Endothelial cell of umbilical vein (primary cell): ENCODE results near the gene BGN. TPM values are rescaled to one million over a fixed set of nuclear protein-coding genes. Genes with fewer than 3 reads are reported as not detected.

Experiments
- BruUV-seq: library from RNA; stranded (reverse); fragments of 400-500 nt; replicated peaks from 2 replicates; lab custom pipeline; 2021; lab: Mats Ljungman, UMichigan
- CTCF ChIA-PET: fragments of 300-600, 350-600 bp; sonication (Branson Sonifier 250); formaldehyde crosslinking; loops from one replicate; lab custom pipeline; 2021; ENCODE audit warnings: antibody characterized with exemption, inconsistent platforms; lab: Charles Lee
- POLR2A ChIA-PET: fragments of 300-600, 350-600 bp; sonication (Branson Sonifier 250); formaldehyde crosslinking; loops from one replicate; lab custom pipeline; 2021; ENCODE audit warnings: antibody characterized with exemption, inconsistent platforms; lab: Charles Lee
- DNase-seq: peaks from one replicate; pipeline ENCODE4 v3.0.0-alpha.2; 2011; ENCODE audit warnings: low read depth, low spot score
- FAIRE-seq: peaks from 2 replicates; lab custom pipeline; 2011; peaks lifted over from hg19 to GRCh38; lab: Jason Lieb, UNC
- H2AFZ ChIP-seq: 2 replicates; pipeline ENCODE4 v1.6.0; 2012; ENCODE audit warnings: low read depth, low read length, control low read depth, inconsistent platforms
- H3K27ac ChIP-seq: 2 replicates; pipeline ENCODE4 v1.5.1; 2011; ENCODE audit warnings: low read depth, mild to moderate bottlenecking, control low read depth, low read length, moderate library complexity; ENCODE audit not compliant: insufficient read depth
- H3K27me3 ChIP-seq, 2 experiments: 2 replicates each; pipeline versions ENCODE4 v1.6.0 to v1.6.1; 2011; ENCODE audit warnings: low read length in 2 of 2, mixed read lengths in 1 of 2; ENCODE audit not compliant: control insufficient read depth in 2 of 2, insufficient read depth in 2 of 2
- H3K36me3 ChIP-seq, 2 experiments: 2 replicates in 1 of 2; 3 replicates in 1 of 2; pipeline ENCODE4 v1.5.1; 2011; ENCODE audit warnings: low read length in 2 of 2, mild to moderate bottlenecking in 1 of 2, moderate library complexity in 1 of 2; ENCODE audit not compliant: control insufficient read depth in 2 of 2, insufficient read depth in 2 of 2; ENCODE audit errors: extremely low read depth in 1 of 2
- H3K4me1 ChIP-seq: 3 replicates; pipeline ENCODE4 v1.5.1; 2011; ENCODE audit warnings: mild to moderate bottlenecking, low read length; ENCODE audit not compliant: control insufficient read depth, insufficient read depth; ENCODE audit errors: extremely low read depth
- H3K4me2 ChIP-seq: 2 replicates; pipeline ENCODE4 v1.6.1; 2011; ENCODE audit warnings: low read length, control low read depth, mixed read lengths; ENCODE audit not compliant: insufficient read depth
- H3K4me3 ChIP-seq, 3 experiments: fragments of 200-600 bp in 1 of 3; sonication (generic), shearing (Covaris generic) in 1 of 3; replicated peaks in 1 of 3; 2 replicates each; pipeline ENCODE4 v1.5.1; 2011 to 2016; ENCODE audit warnings: control low read depth in 3 of 3, low read length in 3 of 3, mild to moderate bottlenecking in 2 of 3, inconsistent platforms in 1 of 3, low read depth in 1 of 3, moderate library complexity in 1 of 3; ENCODE audit not compliant: insufficient read depth in 1 of 3
- H3K79me2 ChIP-seq: 2 replicates; pipeline ENCODE4 v1.6.0; 2012; ENCODE audit warnings: low read length, inconsistent platforms; ENCODE audit not compliant: control insufficient read depth, insufficient read depth
- H3K9ac ChIP-seq: replicated peaks from 2 replicates; pipeline ENCODE3; 2011; ENCODE audit warnings: low read length, control low read depth; ENCODE audit not compliant: insufficient read depth; ENCODE audit errors: extremely low read depth
- H3K9me1 ChIP-seq: replicated peaks from 3 replicates; pipeline ENCODE4 v1.6.0; 2011; ENCODE audit warnings: mild to moderate bottlenecking, low read length; ENCODE audit not compliant: control insufficient read depth, insufficient read depth; ENCODE audit errors: extremely low read depth
- H3K9me3 ChIP-seq: replicated peaks from 2 replicates; pipeline ENCODE4 v1.5.1; 2012; ENCODE audit warnings: low read length, inconsistent platforms; ENCODE audit not compliant: control insufficient read depth, insufficient read depth
- H4K20me1 ChIP-seq: replicated peaks from 2 replicates; pipeline ENCODE3; 2011; ENCODE audit warnings: mild to moderate bottlenecking, low read length; ENCODE audit not compliant: control insufficient read depth, insufficient read depth; ENCODE audit errors: extremely low read depth
- EZH2 ChIP-seq: IDR thresholded peaks from 2 replicates; pipeline ENCODE4 v1.6.1; 2012; ENCODE audit warnings: borderline replicate concordance, low read depth, mild to moderate bottlenecking, moderate library complexity, low read length, inconsistent platforms; ENCODE audit not compliant: severe bottlenecking
- FOS ChIP-seq: IDR thresholded peaks from 2 replicates; pipeline ENCODE4 v1.6.1; 2011; ENCODE audit warnings: mild to moderate bottlenecking, low read length, moderate library complexity, borderline replicate concordance; ENCODE audit not compliant: insufficient read depth
- GATA2 ChIP-seq: IDR thresholded peaks from 2 replicates; pipeline ENCODE4 v1.7.0; 2011; ENCODE audit warnings: low read depth, mild to moderate bottlenecking, moderate library complexity, mixed read lengths, low read length; ENCODE audit not compliant: insufficient read length, insufficient read depth
- JUN ChIP-seq: IDR thresholded peaks from 2 replicates; pipeline ENCODE4 v1.6.1; 2011; ENCODE audit warnings: borderline replicate concordance, low read depth; ENCODE audit not compliant: insufficient read length, insufficient read depth
- MYC ChIP-seq: IDR thresholded peaks from one replicate; pipeline ENCODE4 v1.6.1; 2011; ENCODE audit warnings: mild to moderate bottlenecking, low read depth, low read length
- POLR2A ChIP-seq: IDR thresholded peaks from 2 replicates; pipeline ENCODE4 v1.6.1; 2012; ENCODE audit warnings: low read depth, mild to moderate bottlenecking, control low read depth, low read length
- POLR2AphosphoS5 ChIP-seq: IDR thresholded peaks from 2 replicates; pipeline ENCODE4 v1.6.1; 2012; ENCODE audit warnings: low read depth, mild to moderate bottlenecking, control low read depth, low read length, moderate library complexity; ENCODE audit not compliant: insufficient read depth
- dilution Hi-C: fragments of 300-500 bp; cut with MboI; formaldehyde crosslinking; loops from one replicate; pipeline ENCODE4 v1.15.0; 2019; ENCODE audit warnings: low sequenced_read_pairs; ENCODE audit not compliant: extremely low pct_ligation_motif_present
- intact Hi-C: fragments of 100-400 bp; cut with micrococcal nuclease; formaldehyde crosslinking; loops from one replicate; pipeline ENCODE4 v1.10.0; 2022
- polyA plus RNA-seq, 4 experiments: library from polyadenylated mRNA; depleted of rRNA in 3 of 4; stranded (reverse) in 3 of 4; unstranded in 1 of 4; fragments of >200 nt; gene quantifications; 2 replicates each; pipeline versions ENCODE4 v1.2.1 to v1.2.3, GENCODE V29; 2011 to 2012; ENCODE audit warnings: missing spikeins in 1 of 4
- total RNA-seq: library from RNA; stranded (reverse); gene quantifications from 2 replicates; pipeline ENCODE4 v1.2.3, GENCODE V29; 2021
- TF ChIP-seq, protein P1 (sequence below), 2 donors: IDR thresholded peaks; 1 replicate in 1 of 2; 2 replicates in 1 of 2; pipeline ENCODE4 v1.5.1; 2011; ENCODE audit warnings: low read length in 2 of 2, mild to moderate bottlenecking in 2 of 2, moderate library complexity in 2 of 2, control low read depth in 1 of 2, inconsistent platforms in 1 of 2, low read depth in 1 of 2; ENCODE audit not compliant: insufficient read depth in 1 of 2; ENCODE audit errors: extremely low read depth in 1 of 2
- TF ChIP-seq, protein P2 (sequence below): IDR thresholded peaks from 2 replicates; pipeline ENCODE4 v1.6.1; 2011; ENCODE audit not compliant: insufficient read depth, insufficient read length

BGN gene
- total and polyA plus RNA-seq, 2 donors (not counting 3 experiments of a cell fraction or from before 2014, with no cell fraction given), result 479 to 879 TPM

DNA sequence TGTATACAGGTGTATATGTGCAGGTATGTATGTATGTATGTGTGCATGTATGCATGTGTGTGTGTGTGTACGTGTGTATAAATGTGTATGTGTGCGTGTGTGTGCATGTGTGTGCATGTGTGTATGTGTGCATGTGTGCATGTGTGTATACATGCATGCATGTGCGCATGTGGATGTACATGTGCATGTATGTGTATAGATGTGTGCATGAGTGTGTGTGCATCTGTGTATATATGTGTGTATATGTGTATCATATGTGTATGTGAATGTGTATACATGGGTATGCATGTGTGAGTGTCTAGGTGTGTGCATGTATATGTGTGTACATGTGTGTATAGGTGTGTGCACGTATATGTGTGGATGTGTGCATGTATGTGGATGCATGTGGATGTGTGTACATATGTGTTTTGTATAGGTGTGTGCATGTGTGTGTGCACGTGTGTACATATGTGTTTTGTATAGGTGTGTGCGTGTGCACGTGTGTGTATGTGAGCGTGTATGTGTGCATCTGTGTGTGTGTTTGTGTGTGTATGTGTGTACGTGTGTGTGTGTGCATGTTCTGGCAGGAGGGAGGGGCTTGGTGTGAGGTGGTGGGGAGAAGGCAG is 6.0 kb downstream of the BGN start:
- Histone ChIP-seq H4K20me1 (no peaks in the 10 kb centered on the region), H3K4me1 (no peaks in the 10 kb centered on the region), H3K27me3 (no peaks in the 10 kb centered on the region), H3K9me1 (no peaks in the 10 kb centered on the region), H3K9me3 (no peaks in the 10 kb centered on the region), H3K9ac (no peak overlapping the region), H3K4me2 (no peak overlapping the region), H3K4me3 (no peak overlapping the region), H2AFZ (no peak overlapping the region), H3K27ac (no peak overlapping the region), H3K79me2 (peaks cover 9% of the 10 kb centered on the region), H3K36me3 (peaks cover 0 to 26% of the 10 kb centered on the region in 2 experiments)
- intact Hi-C loops, result no loop called here
- FAIRE-seq (peak; percentile 72), DNase-seq (no peak)
- dilution Hi-C loops, result no loop called here
- no TSS peak for BruUV-seq
- no peak for TF ChIP-seq JUN
- no peak for TF ChIP-seq POLR2AphosphoS5
- TF ChIP-seq POLR2A, result peak; percentile 10
- CTCF ChIA-PET, result interaction anchor here (1.2 to 1.9 kb wide), 4 partner anchors 30 to 40 kb away, joined by 5 to 7 read pairs (median 6); partner anchors contain the start of gene HAUS7
- POLR2A ChIA-PET, result no interaction called here

DNA sequence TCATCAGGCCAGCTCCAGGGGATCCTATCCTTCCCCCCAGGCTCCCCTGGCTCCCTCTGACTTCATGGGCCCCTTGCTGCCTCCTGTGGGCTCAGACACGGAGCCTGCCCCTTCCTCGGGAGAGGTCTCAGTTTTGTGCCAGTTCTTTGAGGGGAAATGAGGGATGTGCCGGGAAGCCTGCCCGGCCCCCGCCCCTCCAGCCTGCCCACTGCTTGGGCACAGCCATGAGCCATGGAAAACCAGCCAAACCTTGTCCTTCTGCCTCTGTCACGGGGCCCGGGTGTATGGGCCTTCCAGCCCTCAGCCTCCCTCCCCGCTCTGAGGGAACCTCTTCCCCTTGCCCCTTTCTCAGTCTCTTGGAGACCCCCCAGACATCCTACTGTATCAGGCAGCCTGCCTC is 6.8 kb downstream of the BGN start:
- CTCF ChIA-PET, result interaction anchor here (1.2 to 1.9 kb wide), 2 partner anchors 31 to 41 kb away, joined by 5 to 7 read pairs; partner anchors contain the start of gene HAUS7

More for the DNA sequence above, 6.8 kb downstream of the BGN start:
- Histone ChIP-seq H3K79me2 (peaks cover 2% of the 10 kb centered on the region), H2AFZ (no peak overlapping the region), H3K9me3 (no peaks in the 10 kb centered on the region), H3K27ac (no peak overlapping the region), H3K9ac (no peak overlapping the region), H3K9me1 (no peaks in the 10 kb centered on the region), H3K27me3 (no peaks in the 10 kb centered on the region), H3K4me3 (no peak overlapping the region), H3K36me3 (peaks cover 0 to 34% of the 10 kb centered on the region in 2 experiments), H3K4me2 (no peak overlapping the region), H3K4me1 (no peaks in the 10 kb centered on the region), H4K20me1 (no peaks in the 10 kb centered on the region)
- TF ChIP-seq, protein P1, sequence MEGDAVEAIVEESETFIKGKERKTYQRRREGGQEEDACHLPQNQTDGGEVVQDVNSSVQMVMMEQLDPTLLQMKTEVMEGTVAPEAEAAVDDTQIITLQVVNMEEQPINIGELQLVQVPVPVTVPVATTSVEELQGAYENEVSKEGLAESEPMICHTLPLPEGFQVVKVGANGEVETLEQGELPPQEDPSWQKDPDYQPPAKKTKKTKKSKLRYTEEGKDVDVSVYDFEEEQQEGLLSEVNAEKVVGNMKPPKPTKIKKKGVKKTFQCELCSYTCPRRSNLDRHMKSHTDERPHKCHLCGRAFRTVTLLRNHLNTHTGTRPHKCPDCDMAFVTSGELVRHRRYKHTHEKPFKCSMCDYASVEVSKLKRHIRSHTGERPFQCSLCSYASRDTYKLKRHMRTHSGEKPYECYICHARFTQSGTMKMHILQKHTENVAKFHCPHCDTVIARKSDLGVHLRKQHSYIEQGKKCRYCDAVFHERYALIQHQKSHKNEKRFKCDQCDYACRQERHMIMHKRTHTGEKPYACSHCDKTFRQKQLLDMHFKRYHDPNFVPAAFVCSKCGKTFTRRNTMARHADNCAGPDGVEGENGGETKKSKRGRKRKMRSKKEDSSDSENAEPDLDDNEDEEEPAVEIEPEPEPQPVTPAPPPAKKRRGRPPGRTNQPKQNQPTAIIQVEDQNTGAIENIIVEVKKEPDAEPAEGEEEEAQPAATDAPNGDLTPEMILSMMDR (IDR thresholded peaks at IDR 0.05; ENCODE audit: extremely low read depth in 1 of 2, insufficient read depth in 1 of 2, low read depth in 1 of 2, low read length in 2 of 2), result no peak
- TF ChIP-seq FOS (no peak), POLR2AphosphoS5 (no peak), JUN (no peak), MYC (no peak), POLR2A (no peak), GATA2 (no peak), EZH2 (no peak)
- TF ChIP-seq, protein P2, sequence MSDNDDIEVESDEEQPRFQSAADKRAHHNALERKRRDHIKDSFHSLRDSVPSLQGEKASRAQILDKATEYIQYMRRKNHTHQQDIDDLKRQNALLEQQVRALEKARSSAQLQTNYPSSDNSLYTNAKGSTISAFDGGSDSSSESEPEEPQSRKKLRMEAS, result no peak
- POLR2A ChIA-PET, result no interaction called here
- dilution Hi-C loops (no loop called here), intact Hi-C loops (no loop called here)
- DNase-seq (no peak), FAIRE-seq (no peak)
- no TSS peak for BruUV-seq
